Femur (tissue), 1 donor: Measurements from ENCODE around the gene LIN7B.
"Not testable (repeated sequence)": the region's sequence is repeated elsewhere in the genome, so short reads cannot be mapped to it uniquely, and the experiment has no call there.

ENCODE experiments used
- DNase-seq: peaks from one replicate; pipeline ENCODE4 v3.0.0-alpha.2; 2017

Gene LIN7B

GRCh38 chr19:49119411-49120324, 5.5 kb downstream of the LIN7B start, which contains the start of gene PPFIA3:
PPFIA3 (plus strand) TSS chr19:49119544; CDS start chr19:49127874, 8,330 bp downstream.
- peak; percentile 81 for DNase-seq

- peak; percentile 21 for DNase-seq
Measured at GRCh38 chr19:49120325-49120683, 6.1 kb downstream of the LIN7B start.

- no peak for DNase-seq
Measured at GRCh38 chr19:49120868-49121267, 6.7 kb downstream of the LIN7B start.

- DNase-seq, result not testable (repeated sequence)
Measured at GRCh38 chr19:49121841-49122240, 7.7 kb downstream of the LIN7B start.

- DNase-seq, result not testable (repeated sequence)
Measured at GRCh38 chr19:49123285-49123684, 9.1 kb downstream of the LIN7B start.

GRCh38 chr19:49125025-49125731, 11.0 kb downstream of the LIN7B start:
- peak; percentile 37 for DNase-seq

- peak; percentile 14 for DNase-seq
Measured at GRCh38 chr19:49126575-49126974, 12.4 kb downstream of the LIN7B start.

GRCh38 chr19:49127225-49127624, 13.1 kb downstream of the LIN7B start:
- DNase-seq, result not testable (repeated sequence)

GRCh38 chr19:49127674-49128544, 13.7 kb downstream of the LIN7B start:
- DNase-seq, result peak; percentile 99

GRCh38 chr19:49128545-49129237, 14.5 kb downstream of the LIN7B start:
- DNase-seq, result no peak

GRCh38 chr19:49129238-49129583, 15.0 kb downstream of the LIN7B start:
- DNase-seq, result no peak

- DNase-seq, result peak; percentile 22
Measured at GRCh38 chr19:49130325-49130724, 16.2 kb downstream of the LIN7B start.

- DNase-seq, result peak; percentile 39
Measured at GRCh38 chr19:49132974-49133609, 18.9 kb downstream of the LIN7B start.

- peak; percentile 84 for DNase-seq
Measured at GRCh38 chr19:49133621-49134454, 19.7 kb downstream of the LIN7B start.

- no peak for DNase-seq
Measured at GRCh38 chr19:49135686-49136085, 21.5 kb downstream of the LIN7B start.

GRCh38 chr19:49136771-49137171, 22.6 kb downstream of the LIN7B start:
- no peak for DNase-seq

GRCh38 chr19:49140951-49141350, 26.8 kb downstream of the LIN7B start:
- no peak for DNase-seq

GRCh38 chr19:49141352-49141751, 27.2 kb downstream of the LIN7B start:
- DNase-seq, result no peak

- peak; percentile 95 for DNase-seq
Measured at GRCh38 chr19:49142866-49143335, 28.7 kb downstream of the LIN7B start.

- peak; percentile 87 for DNase-seq
Measured at GRCh38 chr19:49145573-49146407, 31.6 kb downstream of the LIN7B start.
